Astrocyte (in vitro differentiated cells and primary cell): ENCODE data around the gene MAP7. TPM values are rescaled to one million over a fixed set of nuclear protein-coding genes. Genes with fewer than 3 reads are reported as not detected.

Experiments
- DNase-seq: peaks from one replicate; pipeline ENCODE4 v3.0.0-alpha.2; 2010; ENCODE audit warnings: low read depth
- FAIRE-seq: peaks from 2 replicates; lab custom pipeline; 2011; peaks lifted over from hg19 to GRCh38; lab: Jason Lieb, UNC
- H2AFZ ChIP-seq: 2 replicates; pipeline ENCODE4 v1.6.0; 2012; ENCODE audit warnings: low read depth, low read length, inconsistent platforms
- H3K27ac ChIP-seq: 2 replicates; pipeline ENCODE4 v1.5.1; 2011; ENCODE audit warnings: low read depth, low read length, inconsistent platforms
- H3K27me3 ChIP-seq: 2 replicates; pipeline ENCODE4 v1.6.0; 2011; ENCODE audit warnings: low read length, inconsistent platforms; ENCODE audit not compliant: insufficient read depth
- H3K36me3 ChIP-seq: 2 replicates; pipeline ENCODE4 v1.5.1; 2011; ENCODE audit warnings: low read length, inconsistent platforms; ENCODE audit not compliant: insufficient read depth
- H3K4me1 ChIP-seq: 2 replicates; pipeline ENCODE4 v1.5.1; 2011; ENCODE audit warnings: low read length, inconsistent platforms; ENCODE audit not compliant: insufficient read depth
- H3K4me2 ChIP-seq: 2 replicates; pipeline ENCODE4 v1.6.0; 2012; ENCODE audit warnings: low read length, inconsistent platforms
- H3K4me3 ChIP-seq: 2 replicates; pipeline ENCODE4 v1.5.1; 2011; ENCODE audit warnings: low read depth, mild to moderate bottlenecking, low read length, inconsistent platforms; ENCODE audit not compliant: insufficient read depth
- H3K79me2 ChIP-seq: 2 replicates; pipeline ENCODE4 v1.6.0; 2012; ENCODE audit warnings: mild to moderate bottlenecking, low read length, inconsistent platforms; ENCODE audit not compliant: insufficient read depth
- H3K9ac ChIP-seq: 2 replicates; pipeline ENCODE4 v1.6.0; 2012; ENCODE audit warnings: mild to moderate bottlenecking, low read length, inconsistent platforms
- H3K9me3 ChIP-seq: 2 replicates; pipeline ENCODE4 v1.5.1; 2012; ENCODE audit warnings: low read depth, mild to moderate bottlenecking, low read length, inconsistent platforms; ENCODE audit not compliant: insufficient read depth
- H4K20me1 ChIP-seq: 2 replicates; pipeline ENCODE4 v1.6.0; 2012; ENCODE audit warnings: low read length, inconsistent platforms; ENCODE audit not compliant: insufficient read depth
- H3K27ac Mint-ChIP-seq: one replicate; pipeline ENCODE4 v1.8.0; 2021; ENCODE audit warnings: mild to moderate bottlenecking, mixed read lengths; ENCODE audit not compliant: unreplicated experiment
- H3K27me3 Mint-ChIP-seq: one replicate; pipeline ENCODE4 v1.8.0; 2021; ENCODE audit warnings: low read depth, mixed read lengths; ENCODE audit not compliant: unreplicated experiment
- H3K36me3 Mint-ChIP-seq: one replicate; pipeline ENCODE4 v1.8.0; 2021; ENCODE audit warnings: low read depth, mixed read lengths; ENCODE audit not compliant: unreplicated experiment
- H3K4me1 Mint-ChIP-seq: one replicate; pipeline ENCODE4 v1.8.0; 2021; ENCODE audit warnings: low read depth, mixed read lengths; ENCODE audit not compliant: unreplicated experiment
- H3K4me3 Mint-ChIP-seq: one replicate; pipeline ENCODE4 v1.8.0; 2021; ENCODE audit warnings: mild to moderate bottlenecking, moderate library complexity, mixed read lengths; ENCODE audit not compliant: unreplicated experiment
- H3K9me3 Mint-ChIP-seq: one replicate; pipeline ENCODE4 v1.8.0; 2021; ENCODE audit warnings: mild to moderate bottlenecking, mixed read lengths; ENCODE audit not compliant: unreplicated experiment
- EZH2 ChIP-seq: IDR thresholded peaks from 2 replicates; pipeline ENCODE4 v1.6.1; 2012; ENCODE audit warnings: mild to moderate bottlenecking, low read length, inconsistent platforms; ENCODE audit not compliant: insufficient read depth
- total RNA-seq: library from RNA; stranded (reverse); gene quantifications from 2 replicates; pipeline ENCODE4 v1.2.1, GENCODE V29; 2021
- TF ChIP-seq, protein P1 (sequence below): IDR thresholded peaks from 2 replicates; pipeline ENCODE4 v1.5.1; 2011; ENCODE audit warnings: low read depth, mild to moderate bottlenecking, inconsistent platforms, low read length, moderate library complexity; ENCODE audit not compliant: insufficient read depth

The MAP7 gene
- total RNA-seq, 1 donor from 2014 or later = 3.3 TPM

DNA sequence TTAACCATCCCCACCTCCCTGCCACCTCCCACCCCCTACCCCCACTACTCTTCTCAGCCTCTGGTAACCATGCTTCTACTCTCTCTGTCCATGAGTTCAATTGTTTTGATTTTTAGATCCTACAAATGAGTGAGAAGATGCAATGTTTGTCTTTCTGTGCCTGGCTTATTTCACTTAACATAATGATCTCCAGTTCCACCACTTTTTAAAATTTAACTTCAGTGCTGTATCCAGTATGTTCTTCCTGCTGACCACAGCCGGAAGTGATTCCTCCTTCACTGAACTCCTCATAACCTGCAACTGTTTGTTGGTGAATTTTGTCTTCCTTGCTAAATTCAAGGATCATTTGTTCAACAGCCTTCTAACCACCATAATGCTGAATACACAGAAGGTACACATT, 3.9 kb downstream of the MAP7 start:
- H2AFZ ChIP-seq = no peak overlapping the region
- no peaks in the 10 kb centered on the region for H3K79me2 ChIP-seq
- no peak overlapping the region for H3K4me2 ChIP-seq
- Mint-ChIP-seq H3K36me3 (no peaks in the 10 kb centered on the region), H3K27ac (no peak overlapping the region), H3K4me3 (no peak overlapping the region), H3K27me3 (peaks cover 5% of the 10 kb centered on the region), H3K4me1 (no peaks in the 10 kb centered on the region), H3K9me3 (no peaks in the 10 kb centered on the region)
- DNase-seq = no peak
- H3K27ac ChIP-seq = no peak overlapping the region
- H3K9ac ChIP-seq = no peak overlapping the region
- no peak for FAIRE-seq
- H3K36me3 ChIP-seq = no peaks in the 10 kb centered on the region
- peaks cover 5% of the 10 kb centered on the region for H3K4me1 ChIP-seq
- no peak overlapping the region for H3K4me3 ChIP-seq
- peaks cover 22% of the 10 kb centered on the region for H3K27me3 ChIP-seq
- no peaks in the 10 kb centered on the region for H4K20me1 ChIP-seq
- no peaks in the 10 kb centered on the region for H3K9me3 ChIP-seq
- TF ChIP-seq, protein P1, sequence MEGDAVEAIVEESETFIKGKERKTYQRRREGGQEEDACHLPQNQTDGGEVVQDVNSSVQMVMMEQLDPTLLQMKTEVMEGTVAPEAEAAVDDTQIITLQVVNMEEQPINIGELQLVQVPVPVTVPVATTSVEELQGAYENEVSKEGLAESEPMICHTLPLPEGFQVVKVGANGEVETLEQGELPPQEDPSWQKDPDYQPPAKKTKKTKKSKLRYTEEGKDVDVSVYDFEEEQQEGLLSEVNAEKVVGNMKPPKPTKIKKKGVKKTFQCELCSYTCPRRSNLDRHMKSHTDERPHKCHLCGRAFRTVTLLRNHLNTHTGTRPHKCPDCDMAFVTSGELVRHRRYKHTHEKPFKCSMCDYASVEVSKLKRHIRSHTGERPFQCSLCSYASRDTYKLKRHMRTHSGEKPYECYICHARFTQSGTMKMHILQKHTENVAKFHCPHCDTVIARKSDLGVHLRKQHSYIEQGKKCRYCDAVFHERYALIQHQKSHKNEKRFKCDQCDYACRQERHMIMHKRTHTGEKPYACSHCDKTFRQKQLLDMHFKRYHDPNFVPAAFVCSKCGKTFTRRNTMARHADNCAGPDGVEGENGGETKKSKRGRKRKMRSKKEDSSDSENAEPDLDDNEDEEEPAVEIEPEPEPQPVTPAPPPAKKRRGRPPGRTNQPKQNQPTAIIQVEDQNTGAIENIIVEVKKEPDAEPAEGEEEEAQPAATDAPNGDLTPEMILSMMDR = no peak
- TF ChIP-seq EZH2 = no peak

DNA sequence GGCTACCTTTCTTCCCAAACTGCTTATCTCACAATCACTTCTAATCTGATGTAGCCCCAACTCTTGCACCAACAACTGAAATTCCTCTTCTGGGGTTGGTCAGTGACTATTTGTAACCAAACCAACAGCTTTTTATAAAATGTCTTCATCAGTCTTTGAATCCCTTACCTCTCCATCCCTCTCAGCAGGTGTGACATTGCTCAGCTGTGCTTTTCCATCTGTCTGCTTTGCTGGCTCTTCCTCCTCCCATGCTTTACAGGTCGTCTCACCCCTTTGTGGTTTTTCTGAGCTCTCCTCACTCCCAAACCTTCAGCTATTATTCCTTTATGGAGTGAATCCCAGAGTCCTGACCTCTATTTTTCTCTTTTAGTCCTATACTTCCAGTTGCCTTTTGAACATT, 5.9 kb downstream of the MAP7 start:
- H3K27ac Mint-ChIP-seq = no peak overlapping the region
- Histone ChIP-seq H3K4me2 (no peak overlapping the region), H3K4me1 (no peaks in the 10 kb centered on the region), H3K79me2 (no peaks in the 10 kb centered on the region), H3K4me3 (no peak overlapping the region), H3K9ac (no peak overlapping the region), H2AFZ (no peak overlapping the region), H3K27ac (no peak overlapping the region), H4K20me1 (no peaks in the 10 kb centered on the region), H3K36me3 (no peaks in the 10 kb centered on the region), H3K9me3 (no peaks in the 10 kb centered on the region), H3K27me3 (peaks cover 12% of the 10 kb centered on the region)
- H3K4me3 Mint-ChIP-seq = no peak overlapping the region
- FAIRE-seq (no peak), DNase-seq (no peak)
- TF ChIP-seq, protein P1 = no peak
- no peak for TF ChIP-seq EZH2
- no peaks in the 10 kb centered on the region for H3K9me3 Mint-ChIP-seq
- no peaks in the 10 kb centered on the region for H3K4me1 Mint-ChIP-seq
- no peaks in the 10 kb centered on the region for H3K36me3 Mint-ChIP-seq
- H3K27me3 Mint-ChIP-seq = no peaks in the 10 kb centered on the region

DNA sequence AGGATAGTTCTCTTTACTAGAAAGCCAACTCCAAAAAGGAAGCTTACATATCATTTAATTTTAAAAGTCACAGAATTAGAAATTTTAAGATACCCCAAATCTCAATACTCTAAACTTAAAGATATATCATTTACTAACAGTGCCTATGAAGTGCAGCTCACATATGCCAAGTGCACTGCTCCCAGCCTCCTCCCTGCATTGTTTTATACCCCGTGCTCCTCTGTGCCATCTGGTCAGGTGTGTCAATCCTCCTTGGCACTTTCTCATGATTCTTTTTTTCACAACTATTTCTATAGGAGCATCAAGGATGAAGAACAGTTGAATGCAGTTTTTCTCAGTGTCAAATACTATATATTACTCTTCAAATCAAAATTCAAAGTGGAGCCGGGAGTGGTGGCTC, 8.8 kb downstream of the MAP7 start:
- FAIRE-seq = no peak
- no peak for DNase-seq

More for the DNA sequence above, 8.8 kb downstream of the MAP7 start:
- Histone ChIP-seq H3K27me3 (peaks cover 3% of the 10 kb centered on the region), H3K4me2 (no peak overlapping the region), H3K9ac (no peak overlapping the region), H4K20me1 (no peaks in the 10 kb centered on the region), H3K4me3 (no peak overlapping the region), H3K4me1 (no peaks in the 10 kb centered on the region), H3K27ac (no peak overlapping the region), H3K9me3 (no peaks in the 10 kb centered on the region), H2AFZ (no peak overlapping the region), H3K79me2 (no peaks in the 10 kb centered on the region), H3K36me3 (no peaks in the 10 kb centered on the region)
- Mint-ChIP-seq H3K9me3 (no peaks in the 10 kb centered on the region), H3K27ac (no peak overlapping the region), H3K4me3 (no peak overlapping the region), H3K27me3 (no peaks in the 10 kb centered on the region), H3K4me1 (no peaks in the 10 kb centered on the region), H3K36me3 (no peaks in the 10 kb centered on the region)
- TF ChIP-seq EZH2 = no peak
- TF ChIP-seq, protein P1 = no peak
